Thoracic aorta (tissue), 2 donors: ENCODE results near the gene TSC22D3. TPM values are rescaled to one million over a fixed set of nuclear protein-coding genes. Genes with fewer than 3 reads are reported as not detected.
A peak's percentile ranks its signal among the peaks of the same experiment; 100 is the strongest.

Experiments used
- ATAC-seq: fragments of 150-250 bp; one replicate; pipeline ENCODE4 v1.8.0; 2017; ENCODE audit warnings: low read depth; ENCODE audit not compliant: insufficient number of reproducible peaks, low FRiP score
- DNase-seq: peaks from one replicate; pipeline ENCODE4 v3.0.0-alpha.2; 2020; ENCODE audit warnings: low spot score
- H3K27ac ChIP-seq, 2 donors: fragments of 200-600 bp; sonication (generic); 1 replicate in 1 of 2; 2 replicates in 1 of 2; pipeline ENCODE4 v1.5.1; 2016; ENCODE audit warnings: mild to moderate bottlenecking in 2 of 2, moderate library complexity in 2 of 2
- H3K27me3 ChIP-seq: fragments of 200-600 bp; sonication (generic); replicated peaks from 2 replicates; pipeline ENCODE4 v1.6.0; 2016; ENCODE audit warnings: mild to moderate bottlenecking; ENCODE audit not compliant: insufficient read depth
- H3K36me3 ChIP-seq: fragments of 200-600 bp; sonication (generic); one replicate; pipeline ENCODE4 v1.5.1; 2016
- H3K4me1 ChIP-seq, 2 donors: fragments of 200-600 bp; sonication (generic); 1 replicate in 1 of 2; 2 replicates in 1 of 2; pipeline versions ENCODE4 v1.5.1 to v1.6.0; 2016; ENCODE audit warnings: low read depth in 2 of 2, mild to moderate bottlenecking in 1 of 2; ENCODE audit not compliant: control insufficient read depth in 1 of 2
- H3K4me3 ChIP-seq: fragments of 200-600 bp; sonication (generic); 2 replicates; pipeline ENCODE4 v1.5.1; 2016; ENCODE audit warnings: mild to moderate bottlenecking
- H3K9me3 ChIP-seq: fragments of 200-600 bp; sonication (generic); 2 replicates; pipeline ENCODE4 v1.5.1; 2016
- total RNA-seq, 2 donors: library from RNA; depleted of rRNA; stranded (reverse); fragments of >200 nt; gene quantifications; one replicate each; pipeline versions ENCODE4 v1.1.0 to v1.2.3, GENCODE V29; 2016
- TF ChIP-seq, protein P1 (sequence below): fragments of 200-600 bp; sonication (generic); IDR thresholded peaks from one replicate; pipeline ENCODE4 v1.5.1; 2019; ENCODE audit warnings: antibody characterized with exemption

The TSC22D3 gene
- total RNA-seq, 2 donors from 2014 or later = 326 to 551 TPM

DNA sequence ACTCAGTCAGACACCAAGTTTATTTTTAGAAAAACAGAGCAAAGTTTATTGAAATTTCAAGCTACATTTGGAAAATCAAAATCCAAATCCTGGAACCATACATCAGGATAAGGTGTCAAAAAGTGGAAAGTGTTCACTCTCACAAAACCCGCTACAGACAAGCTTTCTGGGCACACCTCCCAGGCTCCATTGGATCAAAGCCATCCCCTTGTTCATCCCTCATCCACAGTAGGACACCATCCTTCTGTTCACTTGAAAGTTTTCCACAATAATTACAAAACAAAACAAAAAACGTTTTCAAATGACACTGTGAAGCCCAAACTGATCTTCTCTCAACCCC is 62.4 kb downstream of the TSC22D3 start:
- Histone ChIP-seq H3K27me3 (no peaks in the 10 kb centered on the region), H3K9me3 (no peaks in the 10 kb centered on the region), H3K4me1 (peaks cover 15 to 38% of the 10 kb centered on the region in 2 donors), H3K4me3 (peak overlapping the region; percentile 91), H3K27ac (peak overlapping the region; percentile 98 to 99), H3K36me3 (peaks cover 22% of the 10 kb centered on the region)
- TF ChIP-seq, protein P1, sequence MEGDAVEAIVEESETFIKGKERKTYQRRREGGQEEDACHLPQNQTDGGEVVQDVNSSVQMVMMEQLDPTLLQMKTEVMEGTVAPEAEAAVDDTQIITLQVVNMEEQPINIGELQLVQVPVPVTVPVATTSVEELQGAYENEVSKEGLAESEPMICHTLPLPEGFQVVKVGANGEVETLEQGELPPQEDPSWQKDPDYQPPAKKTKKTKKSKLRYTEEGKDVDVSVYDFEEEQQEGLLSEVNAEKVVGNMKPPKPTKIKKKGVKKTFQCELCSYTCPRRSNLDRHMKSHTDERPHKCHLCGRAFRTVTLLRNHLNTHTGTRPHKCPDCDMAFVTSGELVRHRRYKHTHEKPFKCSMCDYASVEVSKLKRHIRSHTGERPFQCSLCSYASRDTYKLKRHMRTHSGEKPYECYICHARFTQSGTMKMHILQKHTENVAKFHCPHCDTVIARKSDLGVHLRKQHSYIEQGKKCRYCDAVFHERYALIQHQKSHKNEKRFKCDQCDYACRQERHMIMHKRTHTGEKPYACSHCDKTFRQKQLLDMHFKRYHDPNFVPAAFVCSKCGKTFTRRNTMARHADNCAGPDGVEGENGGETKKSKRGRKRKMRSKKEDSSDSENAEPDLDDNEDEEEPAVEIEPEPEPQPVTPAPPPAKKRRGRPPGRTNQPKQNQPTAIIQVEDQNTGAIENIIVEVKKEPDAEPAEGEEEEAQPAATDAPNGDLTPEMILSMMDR = no peak
- ATAC-seq = no peak
- DNase-seq = no peak

DNA sequence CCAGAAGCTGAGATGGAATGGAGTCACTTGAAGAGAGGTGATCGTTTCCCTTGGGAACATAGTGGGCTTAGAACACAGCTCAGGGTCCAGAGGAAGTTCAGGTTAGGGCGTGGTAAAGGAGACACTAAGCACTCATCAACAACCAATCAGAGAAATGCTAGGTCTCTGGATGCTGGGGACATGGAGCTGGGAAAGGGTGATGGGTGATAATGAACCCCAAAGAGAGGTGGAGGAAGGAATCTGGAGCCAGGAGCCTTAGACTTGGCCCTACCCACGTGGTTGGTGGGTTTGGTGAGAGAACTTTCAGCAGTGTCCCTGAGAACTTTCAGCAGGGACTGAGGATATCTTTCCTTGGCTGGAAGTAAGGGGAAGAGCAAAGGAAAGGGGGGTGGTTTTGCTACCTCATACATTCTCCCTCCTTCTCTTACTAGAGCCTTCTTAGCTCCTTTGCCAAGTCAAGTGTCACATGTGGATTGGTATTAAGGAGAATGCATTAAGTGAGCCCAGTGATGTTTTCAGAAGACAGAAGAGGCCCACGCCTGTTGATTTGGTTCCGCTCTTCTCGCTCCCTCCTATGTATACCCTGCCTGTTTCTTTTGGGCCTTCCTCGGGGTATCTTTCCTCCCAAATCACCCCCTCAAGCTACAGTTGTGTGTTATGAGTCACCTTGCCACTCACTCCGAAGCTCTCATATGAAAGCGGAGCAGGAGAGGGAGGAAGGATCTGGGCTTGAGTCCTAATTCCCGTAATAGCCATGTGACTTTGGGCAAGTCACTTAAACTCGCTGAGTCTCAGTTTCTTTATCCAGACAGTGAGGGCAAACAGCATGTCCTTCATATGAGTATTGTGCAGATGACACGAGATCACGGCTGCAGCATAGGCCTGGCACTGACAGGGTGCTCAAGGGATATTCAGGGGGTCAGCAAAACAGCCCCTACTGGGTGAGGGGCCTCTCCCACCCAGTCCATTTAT is 63.1 kb downstream of the TSC22D3 start:
- peak overlapping the region; percentile 98 to 99 for H3K27ac ChIP-seq
- H3K36me3 ChIP-seq = peaks cover 22% of the 10 kb centered on the region
- H3K4me1 ChIP-seq = peaks cover 11 to 33% of the 10 kb centered on the region in 2 donors
- TF ChIP-seq, protein P1 = no peak
- no peaks in the 10 kb centered on the region for H3K27me3 ChIP-seq
- H3K4me3 ChIP-seq = peak overlapping the region; percentile 91
- DNase-seq (no peak), ATAC-seq (no peak)
- H3K9me3 ChIP-seq = no peaks in the 10 kb centered on the region

DNA sequence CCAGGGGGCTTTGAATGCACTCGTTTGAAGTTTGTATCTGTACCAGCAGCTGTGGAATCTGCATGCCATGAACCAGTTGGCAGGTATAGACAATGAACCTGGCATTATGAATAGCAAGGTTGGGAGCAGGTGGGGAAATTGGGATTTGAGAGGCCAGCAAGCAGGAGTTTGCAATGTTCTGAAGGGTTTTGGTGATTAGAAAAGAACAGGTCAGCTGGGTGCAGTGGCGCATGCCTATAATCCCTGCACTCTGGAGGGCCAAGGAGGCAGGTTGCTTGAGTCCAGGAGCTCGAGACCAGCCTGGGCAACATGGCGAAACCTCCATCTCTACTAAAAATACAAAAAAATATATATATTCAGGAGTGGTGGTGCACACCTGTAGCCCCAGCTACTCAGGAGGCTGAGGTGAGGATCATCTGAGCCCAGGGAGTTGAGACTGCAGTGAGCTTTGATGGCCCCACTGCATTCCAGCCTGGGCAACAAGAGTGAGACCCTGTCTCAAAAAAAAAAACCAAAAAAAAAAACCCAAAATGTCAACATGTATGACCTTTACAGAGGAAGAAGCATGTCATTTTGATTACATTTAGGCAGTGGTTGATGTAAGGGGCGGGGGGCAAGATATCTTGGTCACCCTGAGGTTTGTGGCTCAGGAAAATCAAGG is 63.9 kb downstream of the TSC22D3 start:
- H3K4me1 ChIP-seq = peaks cover 8 to 28% of the 10 kb centered on the region in 2 donors
- H3K9me3 ChIP-seq = no peaks in the 10 kb centered on the region
- H3K27me3 ChIP-seq = no peaks in the 10 kb centered on the region
- TF ChIP-seq, protein P1 = no peak
- peak overlapping the region; percentile 98 to 99 for H3K27ac ChIP-seq
- DNase-seq (no peak), ATAC-seq (no peak)
- peaks cover 22% of the 10 kb centered on the region for H3K36me3 ChIP-seq
- peak overlapping the region; percentile 47 for H3K4me3 ChIP-seq

DNA sequence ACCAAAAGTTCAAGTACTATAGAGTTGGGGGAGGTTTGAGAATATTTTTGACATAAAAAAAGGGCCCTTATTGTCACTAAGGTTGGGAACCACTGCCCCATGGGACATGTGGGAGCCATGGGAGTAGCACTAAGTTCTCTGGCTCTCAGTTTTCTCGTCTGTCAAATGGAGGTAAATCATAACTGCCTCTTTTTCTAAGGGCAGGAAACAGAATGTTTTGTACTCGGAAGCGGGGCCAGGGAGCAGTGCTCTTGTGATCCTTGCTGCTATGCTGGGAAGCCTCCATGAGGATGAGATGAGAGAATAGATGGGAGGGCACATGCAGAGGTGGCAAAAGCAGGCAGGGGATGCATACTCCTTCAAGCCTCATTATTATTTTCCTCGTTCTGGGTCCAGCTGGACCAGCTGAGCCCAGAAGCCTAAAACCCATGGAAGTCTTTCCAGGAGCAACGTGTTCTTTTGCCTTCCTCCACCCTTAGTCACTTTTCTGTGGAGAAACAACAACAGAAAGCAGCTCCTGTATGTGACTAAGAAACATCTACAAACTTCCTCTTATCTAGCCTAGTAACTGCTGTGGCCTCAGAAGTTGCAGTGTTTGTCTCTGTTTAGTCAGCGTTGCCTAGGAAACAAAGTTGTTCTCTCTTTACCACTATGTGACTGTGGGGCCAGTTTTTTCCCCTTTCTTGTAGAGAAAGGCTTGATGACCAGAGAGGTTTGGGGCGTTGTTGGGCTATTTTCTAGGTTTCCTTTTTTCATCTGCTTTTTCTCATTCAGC is 64.8 kb downstream of the TSC22D3 start:
- peak; percentile 95 for ATAC-seq
- H3K27ac ChIP-seq = peak overlapping the region; percentile 98 to 99
- TF ChIP-seq, protein P1 = no peak
- peak overlapping the region; percentile 47 for H3K4me3 ChIP-seq
- no peaks in the 10 kb centered on the region for H3K9me3 ChIP-seq
- H3K4me1 ChIP-seq = peaks cover 8 to 28% of the 10 kb centered on the region in 2 donors
- H3K36me3 ChIP-seq = peaks cover 22% of the 10 kb centered on the region
- DNase-seq = no peak
- no peaks in the 10 kb centered on the region for H3K27me3 ChIP-seq
